22Rv1 (cell line): ENCODE results near the gene ROBO4.

ENCODE experiments used
- H3K27ac ChIP-seq: fragments of 450-650 bp; 2 replicates; pipeline ENCODE4 v1.5.1; 2017
- ZFX ChIP-seq: fragments of 450-650 bp; IDR thresholded peaks from 2 replicates; pipeline ENCODE4 v1.6.1; 2017; ENCODE audit warnings: antibody characterized with exemption, borderline replicate concordance
- TF ChIP-seq, protein P1 (sequence below): fragments of 450-650 bp; IDR thresholded peaks from 2 replicates; pipeline ENCODE4 v1.5.1; 2017; ENCODE audit warnings: mild to moderate bottlenecking

ROBO4 gene

DNA sequence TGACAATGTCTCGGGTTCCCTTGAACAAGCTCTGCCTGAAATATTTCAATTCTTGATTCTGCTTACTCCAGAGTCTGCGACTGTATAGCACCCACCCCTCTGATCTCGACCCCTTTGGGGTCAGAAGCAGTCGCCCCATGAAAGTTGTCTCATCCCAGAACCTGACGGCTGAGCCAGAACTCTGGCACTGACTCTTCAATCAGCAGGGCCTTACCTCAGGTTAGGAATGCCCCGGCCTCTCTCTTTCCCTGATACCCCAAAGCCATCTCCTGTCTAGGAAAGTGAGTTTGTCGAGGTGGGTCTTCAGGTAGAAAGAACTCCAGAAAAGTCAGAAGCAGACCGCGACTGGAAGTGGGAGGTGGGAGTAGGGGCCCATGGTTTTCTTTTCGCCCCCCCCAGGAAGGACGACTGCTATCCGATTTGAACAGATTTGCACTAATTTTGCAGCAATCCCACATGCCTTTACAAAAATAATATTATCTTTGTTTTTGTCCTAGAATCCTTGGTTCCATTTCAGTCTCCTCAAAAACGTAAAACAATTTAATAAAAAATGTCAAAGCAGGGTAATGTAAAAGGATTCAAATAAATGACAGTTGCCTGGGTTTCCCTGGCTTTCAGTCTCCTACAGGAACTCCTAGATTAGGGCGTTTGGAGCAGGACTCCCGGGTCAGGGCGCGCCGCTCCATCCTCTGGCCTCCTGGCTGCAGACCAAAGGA lies 33.3 kb downstream of the ROBO4 start:
- H3K27ac ChIP-seq: no peak overlapping the region
- TF ChIP-seq ZFX: no peak
- TF ChIP-seq, protein P1, sequence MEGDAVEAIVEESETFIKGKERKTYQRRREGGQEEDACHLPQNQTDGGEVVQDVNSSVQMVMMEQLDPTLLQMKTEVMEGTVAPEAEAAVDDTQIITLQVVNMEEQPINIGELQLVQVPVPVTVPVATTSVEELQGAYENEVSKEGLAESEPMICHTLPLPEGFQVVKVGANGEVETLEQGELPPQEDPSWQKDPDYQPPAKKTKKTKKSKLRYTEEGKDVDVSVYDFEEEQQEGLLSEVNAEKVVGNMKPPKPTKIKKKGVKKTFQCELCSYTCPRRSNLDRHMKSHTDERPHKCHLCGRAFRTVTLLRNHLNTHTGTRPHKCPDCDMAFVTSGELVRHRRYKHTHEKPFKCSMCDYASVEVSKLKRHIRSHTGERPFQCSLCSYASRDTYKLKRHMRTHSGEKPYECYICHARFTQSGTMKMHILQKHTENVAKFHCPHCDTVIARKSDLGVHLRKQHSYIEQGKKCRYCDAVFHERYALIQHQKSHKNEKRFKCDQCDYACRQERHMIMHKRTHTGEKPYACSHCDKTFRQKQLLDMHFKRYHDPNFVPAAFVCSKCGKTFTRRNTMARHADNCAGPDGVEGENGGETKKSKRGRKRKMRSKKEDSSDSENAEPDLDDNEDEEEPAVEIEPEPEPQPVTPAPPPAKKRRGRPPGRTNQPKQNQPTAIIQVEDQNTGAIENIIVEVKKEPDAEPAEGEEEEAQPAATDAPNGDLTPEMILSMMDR: no peak

DNA sequence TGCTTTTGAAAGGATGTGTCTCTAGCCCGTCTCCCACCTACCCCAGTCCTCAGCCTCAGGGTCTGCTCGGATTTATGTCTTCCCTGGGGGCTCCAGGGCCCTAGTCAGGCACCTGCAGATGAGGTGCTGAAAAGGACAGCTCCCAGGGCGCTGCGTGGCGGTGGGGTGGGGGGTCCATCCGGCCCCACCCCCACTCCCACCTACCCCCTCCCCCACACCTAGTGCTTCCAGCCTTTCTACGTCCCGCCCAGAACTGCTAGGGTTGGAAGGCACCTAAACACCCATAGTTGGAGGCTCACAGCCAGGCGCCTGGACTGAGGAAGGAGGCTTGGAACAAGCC lies 33.9 kb downstream of the ROBO4 start:
- TF ChIP-seq, protein P1: no peak
- no peak for TF ChIP-seq ZFX
- no peak overlapping the region for H3K27ac ChIP-seq

DNA sequence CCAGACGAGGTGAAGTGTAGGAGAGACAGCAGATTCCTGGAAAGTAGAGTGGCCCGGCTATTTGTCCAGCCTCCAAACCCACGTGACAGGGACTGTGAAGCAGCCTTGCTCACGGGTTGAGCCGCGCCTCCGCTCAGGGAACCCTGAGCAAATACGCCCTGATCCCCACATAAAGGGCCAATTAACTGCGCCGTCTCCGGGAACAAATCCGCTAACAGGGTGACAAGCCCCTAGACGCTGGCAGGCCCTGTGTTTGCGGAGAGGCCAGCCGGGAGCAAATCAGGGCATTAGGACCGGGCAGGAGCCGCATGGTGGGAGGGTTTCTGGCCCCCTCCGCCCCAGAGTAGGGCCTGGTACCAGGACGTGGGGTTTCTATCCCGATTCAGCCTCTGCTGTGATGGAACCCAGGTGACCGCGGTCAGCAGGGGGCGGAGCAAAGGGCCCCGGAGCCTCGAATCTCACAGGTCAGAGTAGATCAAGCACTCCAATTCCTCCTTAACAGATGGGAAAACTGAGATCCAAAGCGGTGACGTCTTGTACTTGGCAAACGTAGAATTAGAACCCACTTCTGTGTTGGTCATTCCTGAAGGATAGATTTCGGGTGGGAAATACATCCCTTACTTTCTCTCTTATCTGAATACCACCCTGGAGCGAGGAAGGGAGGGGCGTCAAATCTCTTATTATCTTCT lies 34.4 kb downstream of the ROBO4 start:
- TF ChIP-seq ZFX: no peak
- TF ChIP-seq, protein P1: 0 out of 2 replicates have a peak, but pooled peaks have one; percentile 7
- no peak overlapping the region for H3K27ac ChIP-seq

DNA sequence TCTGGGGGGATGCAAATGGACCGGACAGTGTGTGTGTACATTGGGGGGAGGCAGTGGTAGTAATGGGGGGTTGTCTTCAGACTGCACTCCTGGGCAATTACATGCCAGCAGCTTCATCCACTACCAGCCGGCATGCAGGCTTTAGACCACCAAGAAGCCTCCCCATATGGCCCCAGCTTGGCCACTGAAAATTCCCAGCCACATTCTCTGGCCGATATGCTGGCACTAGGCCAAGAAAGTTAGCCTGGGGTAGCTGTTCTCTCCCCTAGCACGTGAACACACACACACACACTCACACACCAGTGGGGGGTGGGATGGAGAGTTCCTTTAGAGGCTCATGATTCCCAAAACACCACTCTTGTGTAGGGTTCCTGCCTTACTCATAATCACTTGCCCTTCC lies 36.0 kb downstream of the ROBO4 start:
- no peak overlapping the region for H3K27ac ChIP-seq
- TF ChIP-seq, protein P1: no peak
- TF ChIP-seq ZFX: no peak

DNA sequence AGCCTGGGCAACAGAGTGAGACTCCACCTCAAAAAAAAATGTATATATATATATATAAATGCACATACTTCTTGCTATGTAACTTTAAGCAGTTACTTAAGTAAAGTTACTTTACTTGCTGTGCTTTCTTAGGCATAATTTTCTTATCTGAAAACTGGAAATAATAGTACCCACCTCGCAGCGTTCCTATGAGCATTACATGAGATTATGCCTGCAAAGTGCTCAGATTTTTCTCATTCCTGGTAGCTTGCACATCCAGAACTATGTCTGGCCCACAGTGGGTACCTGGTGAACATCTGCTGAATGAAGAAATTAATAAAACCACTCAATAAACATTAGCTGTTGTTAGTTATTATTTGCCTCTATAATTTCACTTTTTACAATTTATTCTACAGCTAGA lies 38.5 kb downstream of the ROBO4 start:
- no peak overlapping the region for H3K27ac ChIP-seq
- TF ChIP-seq, protein P1: no peak
- TF ChIP-seq ZFX: no peak

DNA sequence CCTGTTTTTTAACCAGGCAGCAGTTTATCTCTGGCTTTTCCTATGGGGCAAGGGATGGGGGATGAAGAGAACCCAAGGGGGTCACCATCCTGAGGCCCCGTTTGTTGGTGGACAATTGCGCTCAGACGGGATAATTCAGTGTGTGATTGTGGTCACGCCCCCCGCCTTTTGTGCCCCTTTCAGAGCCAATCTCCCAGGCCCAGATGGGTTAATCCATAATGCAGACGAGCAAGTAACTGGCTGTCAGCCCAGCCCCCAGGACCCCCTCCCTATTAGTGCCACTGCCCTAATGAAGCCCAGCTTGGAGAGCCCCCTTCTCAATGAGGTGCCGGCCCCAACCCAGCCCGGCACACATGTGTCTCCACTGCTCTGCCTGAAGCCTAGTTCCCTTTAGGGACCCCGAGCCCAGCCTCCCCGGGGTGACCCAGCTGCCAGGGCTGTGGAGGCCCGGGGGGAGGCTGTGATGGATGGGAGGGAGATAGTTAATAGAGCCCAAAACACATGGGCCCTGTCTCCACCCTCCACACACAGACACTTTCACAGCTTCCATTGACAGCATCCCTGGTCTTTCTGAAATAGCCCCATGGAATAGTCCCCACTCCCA lies 51.5 kb downstream of the ROBO4 start:
- no peak overlapping the region for H3K27ac ChIP-seq
- TF ChIP-seq, protein P1: no peak
- TF ChIP-seq ZFX: no peak

DNA sequence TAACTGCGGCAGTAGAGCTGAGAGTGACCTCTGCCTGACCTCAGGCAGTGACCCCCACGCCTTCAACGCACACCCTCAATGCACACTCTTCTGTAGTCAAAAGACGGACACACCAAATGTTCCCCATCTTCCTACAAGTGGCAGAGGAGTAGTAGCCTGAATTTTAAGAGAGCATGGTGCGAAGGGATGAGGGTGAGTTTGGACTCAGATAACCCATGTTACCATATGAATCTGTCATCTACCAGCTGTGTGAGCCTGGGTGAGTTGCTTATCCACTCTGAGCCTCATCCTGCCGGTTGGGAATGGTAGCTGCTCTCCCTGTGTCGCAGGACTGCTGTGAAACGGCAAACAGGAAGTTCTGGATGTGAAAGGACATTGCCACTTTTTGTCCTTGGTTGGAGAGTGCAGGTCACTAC lies 53.0 kb downstream of the ROBO4 start:
- TF ChIP-seq ZFX: no peak
- TF ChIP-seq, protein P1: no peak
- no peak overlapping the region for H3K27ac ChIP-seq
